ENCODE data around the gene TIAM2.
"Not testable (repeated sequence)": the region's sequence is repeated elsewhere in the genome, so short reads cannot be mapped to it uniquely, and the experiment has no call there.

Gene TIAM2

DNA sequence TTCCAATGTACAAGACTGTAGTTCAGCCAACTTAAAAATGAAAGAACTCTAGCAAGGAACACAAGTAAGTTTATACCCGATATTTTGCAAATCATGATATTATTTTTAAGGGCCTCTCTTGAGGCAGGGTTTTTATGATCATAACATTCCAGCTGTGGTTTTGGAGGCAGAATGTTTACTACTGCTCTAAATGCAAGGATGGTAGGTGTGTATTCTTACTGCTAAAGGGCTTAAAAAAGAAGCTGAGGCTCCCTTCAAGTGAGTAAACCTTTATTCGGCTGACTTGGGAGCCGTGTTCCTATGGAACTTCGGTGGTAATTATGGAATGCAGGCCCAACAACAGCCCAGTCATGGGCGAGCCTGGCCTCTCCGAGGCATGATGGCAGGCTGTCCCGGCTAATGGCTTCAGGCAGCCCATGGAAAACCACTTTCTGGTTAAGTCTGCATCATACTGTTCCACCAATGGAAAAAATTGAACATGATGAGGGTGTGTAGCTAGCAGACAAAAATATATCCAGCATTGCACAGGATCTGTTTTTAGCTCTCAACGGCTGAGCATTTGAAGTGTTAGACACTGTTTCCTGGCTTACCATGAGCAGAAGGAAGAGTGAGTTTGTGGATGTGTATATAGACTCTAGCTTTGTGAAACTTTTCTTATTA, 111.5 kb downstream of the TIAM2 start:
- no peak for DNase-seq

DNA sequence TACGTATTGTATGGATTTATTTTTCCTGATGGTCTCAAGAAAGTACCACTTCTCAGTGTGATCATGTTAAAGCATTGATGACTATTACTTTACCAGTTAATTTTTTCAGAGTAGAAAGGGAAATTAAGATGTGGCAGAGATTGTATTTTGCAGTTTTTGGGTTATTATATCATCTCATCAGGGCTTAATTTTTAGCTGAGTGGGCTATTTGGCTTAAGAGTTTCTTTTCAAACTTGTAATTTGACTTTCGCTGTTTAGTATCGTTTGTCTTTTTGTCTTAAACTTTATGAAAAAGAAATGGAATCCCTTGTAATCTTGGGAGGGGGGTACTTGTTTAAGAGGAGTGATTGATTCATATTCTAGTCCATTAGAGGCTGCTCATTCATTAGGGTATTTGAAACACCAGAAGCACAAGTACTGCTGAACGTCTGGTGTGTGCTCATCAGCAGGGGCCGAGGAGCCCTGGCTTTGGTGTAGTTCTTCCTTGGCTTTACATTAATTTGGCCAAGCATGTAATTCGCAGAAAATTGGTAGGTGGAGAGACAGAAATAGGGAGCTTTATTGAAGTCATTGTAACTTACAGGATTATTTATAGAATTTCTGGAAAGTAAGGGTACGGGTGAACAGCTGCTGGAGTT, 112.4 kb downstream of the TIAM2 start:
- DNase-seq: no peak

DNA sequence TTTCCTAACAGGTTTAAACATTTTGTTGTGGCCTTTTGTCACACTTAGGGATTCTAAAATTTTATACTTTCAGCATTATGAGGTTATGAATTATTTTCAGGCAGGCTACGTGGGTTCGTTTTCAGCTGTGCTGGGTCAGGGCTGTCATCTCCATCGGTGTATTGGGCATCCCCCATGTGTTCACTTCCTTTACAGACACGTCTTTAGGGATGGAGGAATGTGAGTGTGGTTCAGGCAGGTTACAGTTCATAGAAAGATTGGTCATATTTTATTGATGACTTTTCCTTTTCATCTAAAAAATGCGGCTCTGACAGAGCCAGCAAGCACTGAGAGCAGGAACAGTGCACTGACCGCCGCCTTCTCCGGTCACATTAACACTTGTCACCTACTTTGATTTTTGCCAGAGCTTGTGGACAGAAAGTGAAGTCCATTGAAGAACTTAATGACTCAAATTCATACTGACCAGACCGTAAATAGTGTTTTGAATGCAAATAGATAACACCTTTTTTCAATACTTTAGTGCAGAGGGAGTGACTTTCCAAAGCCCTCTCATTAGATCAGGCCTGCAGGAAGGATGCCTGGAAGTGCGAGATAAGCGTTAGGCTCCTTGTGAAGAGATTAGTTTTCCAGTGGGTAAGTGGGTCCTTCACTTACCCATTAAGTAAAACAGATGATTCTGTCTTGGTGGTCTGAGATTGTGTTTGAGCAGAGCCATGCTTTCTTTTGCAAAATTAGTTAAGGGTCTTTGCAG, 113.1 kb downstream of the TIAM2 start:
- no peak for DNase-seq

GRCh38 chr6:155110721-155111120, 115.6 kb downstream of the TIAM2 start:
- no peak for DNase-seq

GRCh38 chr6:155112757-155113156, 117.6 kb downstream of the TIAM2 start:
- no peak for DNase-seq

GRCh38 chr6:155115893-155116570, 120.9 kb downstream of the TIAM2 start:
- no peak for DNase-seq

DNA sequence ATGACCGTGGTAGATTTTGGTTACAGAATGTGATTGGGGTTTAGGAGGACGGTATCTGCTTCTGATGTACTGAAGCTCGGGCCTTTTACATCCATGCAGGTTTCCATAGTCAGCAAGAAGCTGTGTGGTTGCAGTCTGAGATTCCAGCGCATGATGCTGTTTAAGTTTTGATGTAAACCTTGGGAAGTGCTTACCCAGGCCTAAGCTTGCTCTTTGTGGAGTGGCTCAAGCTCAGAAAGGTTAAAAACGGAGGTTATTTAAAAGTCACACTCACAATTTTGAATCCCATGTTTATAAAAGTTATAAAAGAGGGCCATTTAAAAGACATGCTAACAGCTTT, 121.4 kb downstream of the TIAM2 start:
- no peak for DNase-seq

GRCh38 chr6:155117256-155117655, 122.1 kb downstream of the TIAM2 start:
- DNase-seq: no peak

- DNase-seq: no peak
Observed at GRCh38 chr6:155117785-155118184, 122.7 kb downstream of the TIAM2 start.

- DNase-seq: not testable (repeated sequence)
Observed at GRCh38 chr6:155119201-155119600, 124.1 kb downstream of the TIAM2 start.

GRCh38 chr6:155120034-155120433, 124.9 kb downstream of the TIAM2 start:
- DNase-seq: no peak

GRCh38 chr6:155121294-155121693, 126.2 kb downstream of the TIAM2 start:
- no peak for DNase-seq

GRCh38 chr6:155121699-155122098, 126.6 kb downstream of the TIAM2 start:
- no peak for DNase-seq

DNA sequence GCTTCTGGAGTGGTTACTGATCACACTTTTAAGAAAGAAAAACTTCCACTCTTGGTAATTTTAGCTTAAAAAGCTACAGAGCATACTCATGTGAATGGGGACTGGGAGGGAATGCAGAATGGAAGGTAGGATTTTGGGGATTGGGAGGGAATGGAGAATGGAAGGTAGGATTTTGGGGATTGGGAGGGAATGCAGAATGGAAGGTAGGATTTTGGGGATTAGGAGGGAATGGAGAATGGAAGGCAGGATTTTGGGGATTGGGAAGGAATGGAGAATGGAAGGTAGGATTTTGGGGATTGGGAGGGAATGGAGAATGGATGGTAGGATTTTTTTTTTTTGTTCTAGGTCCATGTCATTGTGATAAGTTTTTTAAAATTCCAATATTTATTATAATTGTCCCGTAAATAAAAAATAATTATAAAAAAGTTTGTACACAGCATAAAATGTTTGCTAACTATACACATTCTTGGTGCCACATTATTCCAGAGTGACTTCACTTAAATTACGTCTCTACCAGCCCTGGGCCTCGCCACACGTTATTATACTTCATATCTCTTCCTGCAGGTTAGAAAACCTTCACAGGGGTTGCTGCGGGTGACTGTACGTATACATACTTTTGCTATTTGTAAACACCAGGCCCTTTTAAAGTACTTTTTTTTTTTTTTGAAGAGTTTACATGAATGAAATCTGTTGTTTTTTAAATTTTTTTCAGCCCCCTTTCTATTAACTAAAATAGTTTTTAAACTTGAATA, 127.3 kb downstream of the TIAM2 start:
- DNase-seq: no peak

- no peak for DNase-seq
Observed at GRCh38 chr6:155123520-155123919, 128.4 kb downstream of the TIAM2 start.

- DNase-seq: no peak
Observed at GRCh38 chr6:155125906-155126305, 130.8 kb downstream of the TIAM2 start.

DNA sequence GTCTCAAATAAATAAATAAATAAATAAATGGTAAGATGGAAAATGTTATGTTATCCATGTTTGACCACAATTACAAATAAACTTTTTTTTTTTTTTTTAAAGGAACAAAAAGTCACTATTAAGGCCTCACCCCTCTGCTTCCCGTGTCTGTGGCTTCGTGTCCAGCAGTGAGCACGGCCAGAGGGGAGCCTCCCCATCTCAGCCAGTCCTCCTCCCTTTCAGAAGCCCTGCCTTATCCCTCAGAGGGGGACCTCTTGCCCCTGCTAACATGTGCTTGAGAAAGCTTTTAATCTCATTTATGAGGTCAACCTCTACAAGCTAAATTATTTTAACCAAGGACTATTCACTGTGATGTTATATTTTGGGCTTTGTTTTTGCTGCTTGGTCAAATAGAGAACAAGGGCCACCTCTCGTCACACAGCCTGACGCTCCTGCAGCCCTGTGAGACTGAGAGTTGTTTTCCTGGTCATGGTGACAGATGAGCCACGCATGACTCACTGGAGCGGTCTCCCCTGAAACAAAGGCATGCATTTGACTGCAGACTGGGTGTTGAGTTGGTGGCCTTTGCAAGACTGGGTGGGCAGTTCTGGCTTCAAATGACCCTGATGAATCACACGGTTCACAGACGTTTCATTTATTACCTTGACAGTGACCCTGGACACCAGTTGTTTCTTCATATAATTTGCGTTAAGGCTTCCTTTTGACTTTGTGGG, 131.8 kb downstream of the TIAM2 start:
- no peak for DNase-seq

DNA sequence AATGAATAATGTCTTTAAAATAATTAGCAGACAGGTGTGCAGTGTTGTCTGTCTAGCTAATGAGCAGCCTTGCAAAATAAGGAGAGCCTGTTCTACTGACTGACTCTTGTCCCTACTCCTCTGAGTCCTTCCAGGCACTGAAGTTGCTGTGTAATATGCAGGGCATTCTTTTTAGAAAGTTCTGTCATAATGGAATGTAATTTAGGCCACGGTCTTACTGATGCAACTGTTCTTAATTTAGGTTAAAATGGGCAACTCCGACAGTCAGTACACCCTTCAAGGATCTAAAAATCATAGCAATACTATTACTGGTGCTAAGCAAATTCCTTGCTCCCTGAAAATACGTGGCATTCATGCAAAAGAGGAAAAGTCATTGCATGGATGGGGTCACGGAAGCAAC, 133.9 kb downstream of the TIAM2 start:
- no peak for DNase-seq

- DNase-seq: no peak
Observed at GRCh38 chr6:155129744-155130143, 134.6 kb downstream of the TIAM2 start.

- DNase-seq: no peak
Observed at GRCh38 chr6:155130161-155130853, 135.2 kb downstream of the TIAM2 start.

- no peak for DNase-seq
Observed at GRCh38 chr6:155132617-155133016, 137.5 kb downstream of the TIAM2 start.

- no peak for DNase-seq
Observed at GRCh38 chr6:155141002-155141401, 145.9 kb downstream of the TIAM2 start.

All from GF-D8 (cell line).